ENCODE data around the gene ALPK1. TPM values are rescaled to one million over a fixed set of nuclear protein-coding genes. Genes with fewer than 3 reads are reported as not detected.

ALPK1 gene
- total RNA-seq, 2 experiments from 2014 or later: 33.7 to 51.1 TPM

GRCh38 chr4:112340023-112340422 lies 42.9 kb downstream of the ALPK1 start:
- ChIA-PET CTCF (ENCODE audit: unreplicated experiment) (no interaction called here), POLR2A (interaction anchor here (0.9 kb wide), 1 partner anchor 15 kb away, joined by 3 read pairs; no protein-coding TSS in a partner anchor)
- Histone ChIP-seq H4K20me1 (ENCODE audit: insufficient read depth, low read length) (0 out of 2 replicates have a peak, but pooled peaks cover 4% of the 10 kb centered on the region), H3K4me2 (ENCODE audit: low read length) (no peak overlapping the region), H3K4me1 (ENCODE audit: insufficient read depth, low read length, poor library complexity, severe bottlenecking) (no peaks in the 10 kb centered on the region), H3K36me3 (ENCODE audit: insufficient read depth, low read length) (no peaks in the 10 kb centered on the region), H3K27ac (ENCODE audit: low read depth, low read length, poor library complexity, severe bottlenecking) (no peak overlapping the region), H2AFZ (ENCODE audit: low read length) (no peak overlapping the region), H3K79me2 (ENCODE audit: insufficient read depth, low read depth, low read length) (no peaks in the 10 kb centered on the region), H3K9me2 (ENCODE audit: insufficient read depth, low read length) (no peaks in the 10 kb centered on the region), H3K9me3 (ENCODE audit: low read length) (no peaks in the 10 kb centered on the region), H3K4me3 (ENCODE audit: low read depth, low read length, poor library complexity, severe bottlenecking) (no peak overlapping the region)
- DNase-seq (ENCODE audit: low spot score): no peak
- TF ChIP-seq CTCF (conservative IDR thresholded peaks at IDR 0.05; ENCODE audit: low read length): no peak
- TF ChIP-seq EZH2phosphoT487 (IDR thresholded peaks at IDR 0.05; ENCODE audit: borderline replicate concordance, low read depth, low read length): no peak
- BruUV-seq (replicated peaks): no TSS peak
- intact Hi-C loops (cut with micrococcal nuclease; ENCODE audit: unreplicated experiment): no loop called here

- intact Hi-C loops (cut with micrococcal nuclease; ENCODE audit: unreplicated experiment): no loop called here
- H3K79me2 ChIP-seq (ENCODE audit: insufficient read depth, low read depth, low read length): no peaks in the 10 kb centered on the region
- no peaks in the 10 kb centered on the region for H3K9me2 ChIP-seq (ENCODE audit: insufficient read depth, low read length)
- no peak overlapping the region for H3K4me3 ChIP-seq (ENCODE audit: low read depth, low read length, poor library complexity, severe bottlenecking)
- H3K4me1 ChIP-seq (ENCODE audit: insufficient read depth, low read length, poor library complexity, severe bottlenecking): no peaks in the 10 kb centered on the region
- no TSS peak for BruUV-seq (replicated peaks)
- no peak overlapping the region for H3K4me2 ChIP-seq (ENCODE audit: low read length)
- ChIA-PET CTCF (ENCODE audit: unreplicated experiment) (no interaction called here), POLR2A (no interaction called here)
- H2AFZ ChIP-seq (ENCODE audit: low read length): no peak overlapping the region
- H3K27ac ChIP-seq (ENCODE audit: low read depth, low read length, poor library complexity, severe bottlenecking): no peak overlapping the region
- H3K36me3 ChIP-seq (ENCODE audit: insufficient read depth, low read length): no peaks in the 10 kb centered on the region
- DNase-seq (ENCODE audit: low spot score): no peak
- TF ChIP-seq EZH2phosphoT487 (IDR thresholded peaks at IDR 0.05; ENCODE audit: borderline replicate concordance, low read depth, low read length): no peak
- TF ChIP-seq CTCF (conservative IDR thresholded peaks at IDR 0.05; ENCODE audit: low read length): no peak
- H3K9me3 ChIP-seq (ENCODE audit: low read length): no peaks in the 10 kb centered on the region
- 0 out of 2 replicates have a peak, but pooled peaks cover 4% of the 10 kb centered on the region for H4K20me1 ChIP-seq (ENCODE audit: insufficient read depth, low read length)
Measured at GRCh38 chr4:112341033-112341432, 43.9 kb downstream of the ALPK1 start.

- TF ChIP-seq EZH2phosphoT487 (IDR thresholded peaks at IDR 0.05; ENCODE audit: borderline replicate concordance, low read depth, low read length): no peak
- no peaks in the 10 kb centered on the region for H3K36me3 ChIP-seq (ENCODE audit: insufficient read depth, low read length)
- no TSS peak for BruUV-seq (replicated peaks)
- H4K20me1 ChIP-seq (ENCODE audit: insufficient read depth, low read length): 0 out of 2 replicates have a peak, but pooled peaks cover 4% of the 10 kb centered on the region
- H3K4me3 ChIP-seq (ENCODE audit: low read depth, low read length, poor library complexity, severe bottlenecking): no peak overlapping the region
- ChIA-PET CTCF (ENCODE audit: unreplicated experiment) (no interaction called here), POLR2A (no interaction called here)
- H3K27ac ChIP-seq (ENCODE audit: low read depth, low read length, poor library complexity, severe bottlenecking): no peak overlapping the region
- no peaks in the 10 kb centered on the region for H3K9me3 ChIP-seq (ENCODE audit: low read length)
- no peaks in the 10 kb centered on the region for H3K9me2 ChIP-seq (ENCODE audit: insufficient read depth, low read length)
- no peaks in the 10 kb centered on the region for H3K79me2 ChIP-seq (ENCODE audit: insufficient read depth, low read depth, low read length)
- no peak overlapping the region for H2AFZ ChIP-seq (ENCODE audit: low read length)
- no peaks in the 10 kb centered on the region for H3K4me1 ChIP-seq (ENCODE audit: insufficient read depth, low read length, poor library complexity, severe bottlenecking)
- H3K4me2 ChIP-seq (ENCODE audit: low read length): no peak overlapping the region
- intact Hi-C loops (cut with micrococcal nuclease; ENCODE audit: unreplicated experiment): no loop called here
- DNase-seq (ENCODE audit: low spot score): no peak
Measured at GRCh38 chr4:112343330-112344080, 46.3 kb downstream of the ALPK1 start.
